Stromal cell of bone marrow (primary cell): ENCODE measurements around the gene SMCHD1.
"Not testable (repeated sequence)": the region's sequence is repeated elsewhere in the genome, so short reads cannot be mapped to it uniquely, and the experiment has no call there.

Source experiments
- DNase-seq: peaks from one replicate; pipeline ENCODE4 v3.0.0-alpha.2; 2012; ENCODE audit warnings: low read depth

SMCHD1 gene

DNA sequence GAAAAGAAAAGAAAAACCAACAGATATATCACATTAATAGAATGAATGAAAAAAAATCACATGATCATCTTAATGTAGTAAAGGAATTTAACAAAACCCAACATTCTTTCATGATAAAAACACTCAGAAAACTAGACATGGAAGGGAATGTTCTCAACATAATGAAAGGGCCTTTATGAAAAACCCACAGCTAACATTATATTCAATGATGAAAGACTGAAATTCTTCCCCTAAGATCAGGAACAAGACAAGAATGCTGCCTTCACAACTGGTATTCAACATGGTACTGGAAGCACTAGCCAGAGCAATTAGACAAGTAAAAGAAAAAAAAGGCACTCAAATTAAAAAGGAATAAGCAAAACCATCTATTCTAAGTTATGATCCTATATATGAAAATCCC is 162.8 kb downstream of the SMCHD1 start:
- no peak for DNase-seq

DNA sequence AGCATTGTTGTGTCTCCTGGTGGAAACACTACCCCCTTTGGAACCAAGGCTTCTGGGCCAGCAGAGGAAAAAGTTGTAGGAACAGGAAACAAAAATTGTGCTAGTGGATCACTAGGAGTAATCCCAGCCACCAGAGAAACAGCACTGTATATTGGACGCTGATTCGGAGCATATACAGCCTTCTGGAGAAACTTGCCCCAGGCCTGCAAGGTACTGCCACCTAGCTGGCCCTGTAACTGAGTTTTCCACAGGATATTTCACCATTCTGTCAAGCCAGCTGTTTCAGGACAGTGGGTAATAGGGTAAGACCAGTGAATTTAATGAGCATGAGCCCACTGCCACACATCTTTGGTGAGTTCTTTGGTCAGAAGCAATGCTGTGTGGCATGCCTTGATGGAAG is 166.2 kb downstream of the SMCHD1 start:
- DNase-seq = no peak

DNA sequence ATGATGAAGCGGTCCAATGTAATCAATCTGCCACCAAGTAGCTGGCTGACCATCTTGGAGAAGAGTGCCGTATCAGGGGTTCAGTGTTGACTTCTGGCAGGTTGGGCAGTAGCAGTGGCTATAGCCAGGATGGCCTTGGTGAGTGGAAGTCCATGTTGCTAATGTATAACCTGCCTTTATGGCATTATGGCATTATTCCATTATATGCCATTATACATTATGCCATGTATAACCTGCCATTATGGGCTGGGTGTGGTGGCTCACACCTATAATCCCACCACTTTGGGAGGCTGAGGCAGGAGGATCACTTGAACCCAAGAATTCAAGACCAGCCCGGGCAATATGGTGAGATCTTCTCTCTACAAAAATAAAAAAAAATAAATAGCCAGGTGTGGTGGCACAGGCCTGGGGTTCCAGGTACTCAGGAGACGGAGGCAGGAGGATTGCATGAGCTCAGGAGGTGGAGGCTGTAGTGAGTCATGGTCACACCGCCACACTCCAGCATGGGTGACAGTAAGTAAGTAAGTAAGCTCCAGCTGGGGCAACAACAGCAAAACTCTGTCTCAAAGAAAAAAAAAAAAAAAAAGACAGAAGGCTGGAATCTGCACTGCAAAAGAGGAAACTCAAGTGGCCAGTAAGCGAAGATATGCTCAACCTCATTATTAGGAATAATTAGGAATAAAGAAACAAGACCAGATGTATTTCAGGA is 166.8 kb downstream of the SMCHD1 start:
- DNase-seq = no peak

DNA sequence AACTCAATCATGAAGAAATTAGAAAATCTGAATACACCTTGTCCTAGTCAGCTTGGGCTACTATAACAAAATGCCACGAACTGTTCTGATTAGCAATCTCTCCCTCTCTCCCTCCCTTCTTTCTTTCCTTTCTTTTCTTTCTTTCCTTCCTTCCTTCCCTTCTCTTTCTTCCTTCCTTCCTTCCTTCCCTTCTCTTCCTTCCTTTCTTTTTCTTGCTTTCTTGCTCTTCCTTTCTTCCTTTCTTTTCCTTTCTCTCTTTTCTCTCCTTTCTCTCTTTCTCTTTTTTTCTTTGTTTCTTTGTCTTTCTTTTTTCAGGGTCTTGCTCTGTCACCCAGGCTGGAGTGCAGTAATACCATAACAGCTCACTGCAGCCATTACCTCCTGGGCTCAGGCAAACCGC is 167.7 kb downstream of the SMCHD1 start:
- no peak for DNase-seq

DNA sequence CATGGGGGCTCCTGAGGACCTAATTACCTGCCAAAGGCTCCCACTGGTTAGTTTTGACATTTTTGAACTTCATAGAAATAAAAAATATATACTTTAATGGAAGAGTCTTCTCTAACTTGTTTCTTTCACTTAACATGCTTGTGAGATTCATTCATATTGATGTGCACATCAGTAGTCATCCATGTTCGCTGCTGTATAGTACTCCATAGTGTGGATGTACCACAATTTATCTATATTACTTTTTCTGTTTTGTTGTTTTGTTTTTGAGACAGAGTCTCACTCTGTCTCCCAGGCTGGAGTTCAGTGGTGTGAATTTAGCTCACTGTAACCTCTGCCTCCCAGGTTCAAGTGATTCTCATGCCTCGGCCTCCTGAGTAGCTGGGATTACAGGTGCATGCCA is 168.4 kb downstream of the SMCHD1 start:
- no peak for DNase-seq

DNA sequence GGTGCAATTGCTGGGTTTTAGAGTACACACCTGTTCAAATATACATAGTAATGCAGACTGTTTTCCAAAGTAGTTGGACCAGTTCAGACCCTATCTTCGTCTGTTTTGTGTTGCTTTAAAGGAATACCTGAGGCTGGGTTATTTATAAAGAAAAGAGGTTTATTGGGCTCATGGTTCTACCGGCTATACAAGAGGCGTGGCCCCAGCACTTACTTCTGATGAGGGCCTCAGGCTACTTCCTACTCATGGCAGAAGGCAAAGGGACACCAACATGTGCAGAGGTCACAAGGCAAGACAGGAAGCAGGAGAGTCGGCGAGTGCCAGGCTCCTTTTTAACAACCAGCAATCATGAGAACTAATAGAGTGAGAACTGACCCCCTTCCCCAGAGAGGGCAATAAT is 169.3 kb downstream of the SMCHD1 start:
- no peak for DNase-seq

DNA sequence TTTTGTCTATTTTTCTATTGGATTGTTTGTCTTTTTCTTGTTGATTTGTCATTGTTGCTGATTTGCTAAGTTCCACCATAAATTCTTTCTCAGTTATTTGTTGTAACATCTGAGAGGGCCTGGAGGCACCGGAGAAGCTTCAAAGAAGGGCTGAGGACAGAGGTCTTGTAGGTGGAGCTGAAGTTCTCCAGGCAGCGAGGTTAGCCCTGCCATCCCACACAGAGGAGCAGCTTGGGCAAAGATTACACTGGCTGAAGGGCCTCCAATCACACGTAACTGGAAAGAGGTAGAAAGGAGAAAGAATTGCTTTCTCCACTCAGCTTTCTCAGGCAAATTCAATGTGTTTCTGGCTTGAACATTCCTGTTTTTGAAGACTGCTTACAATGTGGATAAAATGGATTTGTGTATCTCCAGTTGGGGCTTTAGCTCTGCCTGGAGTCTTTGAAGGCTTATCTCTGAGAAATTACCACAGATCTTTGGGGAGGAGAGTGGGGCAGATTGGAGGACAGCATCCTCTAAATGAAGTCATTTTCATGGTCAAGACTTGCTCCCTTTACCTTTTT is 170.2 kb downstream of the SMCHD1 start:
- no peak for DNase-seq

DNA sequence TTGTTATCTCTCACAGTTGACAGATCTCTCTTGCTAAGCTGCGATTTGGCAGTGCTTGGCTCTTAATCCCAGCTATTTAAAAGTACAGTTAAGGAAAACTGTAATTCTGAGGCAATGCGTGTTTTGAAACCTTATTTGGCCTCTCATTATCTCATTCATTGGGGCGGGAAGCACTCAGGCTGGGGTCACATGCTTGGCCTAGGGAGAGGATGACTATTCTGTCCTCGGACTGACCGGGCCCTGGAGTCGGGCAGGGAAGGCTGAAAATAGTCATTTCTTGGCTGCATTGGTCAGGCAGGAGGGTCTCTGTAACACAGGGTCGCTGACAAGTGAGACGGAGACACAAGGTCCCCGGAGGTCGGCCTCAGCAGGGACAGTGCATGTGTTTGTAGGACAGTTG is 171.1 kb downstream of the SMCHD1 start:
- peak; percentile 65 for DNase-seq

DNA sequence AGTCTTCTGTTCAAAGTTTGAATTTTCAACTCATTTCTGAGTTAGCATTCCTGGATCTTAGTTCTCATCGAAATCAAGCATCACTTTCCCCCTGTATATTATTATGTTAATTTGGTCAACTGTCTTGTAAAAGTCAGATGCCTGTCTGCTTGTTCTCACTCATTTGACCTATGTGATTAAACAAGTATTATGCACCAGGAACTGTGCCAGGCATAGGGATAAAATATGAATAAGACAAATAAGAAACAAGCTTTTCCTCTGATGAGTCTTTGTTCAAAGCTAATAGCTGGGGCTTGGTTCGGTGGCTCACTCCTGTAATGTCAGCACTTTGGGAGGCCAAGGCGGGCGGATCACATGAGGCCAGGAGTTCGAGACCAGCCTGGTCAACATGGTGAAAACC is 171.5 kb downstream of the SMCHD1 start:
- DNase-seq = peak; percentile 48

DNA sequence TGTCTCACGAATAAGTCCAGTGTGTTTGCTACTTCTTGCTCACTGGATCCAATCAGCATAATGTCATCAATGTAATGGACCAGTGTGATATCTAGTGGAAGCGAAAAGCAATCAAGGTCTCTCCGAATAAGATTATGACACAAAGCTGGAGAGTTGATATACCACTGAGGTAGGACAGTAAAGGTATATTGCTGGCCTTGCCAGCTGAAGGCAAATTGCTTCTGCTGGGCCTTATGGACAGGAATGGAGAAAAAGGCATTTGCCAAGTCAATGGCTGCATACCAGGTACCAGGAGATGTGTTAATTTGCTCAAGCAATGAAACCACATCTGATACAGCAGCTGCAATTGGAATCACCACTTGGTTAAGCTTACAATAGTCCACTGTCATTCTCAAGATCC is 180.6 kb downstream of the SMCHD1 start:
- not testable (repeated sequence) for DNase-seq

DNA sequence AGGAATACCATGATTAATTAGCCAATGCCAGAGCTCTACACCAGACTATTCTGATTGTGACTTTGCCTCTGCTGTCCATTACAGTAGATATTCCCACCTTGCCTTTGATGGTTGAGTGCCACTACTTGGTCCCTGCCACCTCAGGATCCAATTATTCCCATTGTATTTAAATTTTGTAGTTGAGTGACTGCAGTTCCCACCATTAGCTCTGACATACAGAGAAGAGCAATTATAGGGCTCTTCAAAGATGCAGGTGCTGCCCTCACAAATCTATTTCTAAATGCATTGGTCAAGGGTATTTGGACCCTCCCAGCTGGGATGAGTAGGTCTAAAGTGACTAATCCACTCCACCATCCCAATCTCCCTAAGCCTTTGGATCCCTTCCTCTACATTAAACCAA is 181.8 kb downstream of the SMCHD1 start:
- not testable (repeated sequence) for DNase-seq

DNA sequence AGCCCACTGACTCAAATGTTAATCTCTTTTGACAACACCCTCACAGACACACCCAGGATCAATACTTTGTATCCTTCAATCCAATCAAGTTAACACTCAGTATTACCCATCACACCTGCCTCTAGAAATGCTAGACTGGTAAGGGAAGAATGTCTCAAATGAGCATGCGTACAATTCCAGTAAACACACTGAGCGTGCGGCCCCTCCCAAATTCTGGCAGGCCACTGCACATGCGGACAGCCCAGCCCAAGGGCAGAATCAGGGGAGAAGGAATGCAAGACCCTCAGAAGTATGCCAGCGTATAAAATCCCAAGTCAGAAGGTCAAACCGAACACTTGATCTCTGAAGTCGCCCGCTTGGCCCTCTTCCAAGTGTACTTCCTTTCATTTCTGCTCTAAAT is 183.7 kb downstream of the SMCHD1 start:
- DNase-seq = no peak

DNA sequence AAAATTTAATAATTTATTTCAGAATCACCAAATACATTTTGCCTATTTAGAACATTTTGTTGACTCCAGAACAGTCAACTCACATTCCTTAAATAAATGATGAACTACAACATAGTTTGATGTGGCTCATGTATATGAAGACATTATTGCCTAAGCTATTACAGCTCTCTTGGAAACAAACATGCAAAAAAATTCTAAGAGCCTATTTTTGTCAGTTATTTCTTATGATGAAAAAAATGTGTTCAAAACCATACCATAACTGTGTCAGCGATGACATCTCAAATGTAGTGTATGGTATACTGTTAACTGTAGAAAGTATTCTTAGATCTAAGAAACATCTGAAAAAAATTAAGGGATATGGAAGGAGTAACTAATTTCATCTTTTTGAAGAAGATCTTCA is 185.0 kb downstream of the SMCHD1 start:
- no peak for DNase-seq

DNA sequence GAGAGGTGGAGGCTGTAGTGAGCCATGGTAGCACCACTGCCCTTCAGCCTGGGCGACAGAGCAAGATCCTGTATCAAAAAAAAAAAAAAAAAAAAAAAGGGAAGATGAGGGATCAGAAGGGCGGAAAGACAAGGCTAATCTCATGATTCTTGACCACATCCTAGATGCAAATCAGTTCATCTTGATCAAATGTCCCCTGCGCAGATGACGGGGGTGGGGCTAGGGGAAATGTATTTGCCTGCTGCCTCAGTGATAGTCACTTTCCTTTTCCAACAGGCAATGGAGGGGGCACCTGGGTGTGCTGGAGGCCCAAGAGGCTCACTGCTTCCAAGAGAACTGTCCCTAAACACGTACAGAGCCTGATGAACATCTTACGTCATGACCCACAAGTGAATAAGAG is 187.6 kb downstream of the SMCHD1 start:
- no peak for DNase-seq

DNA sequence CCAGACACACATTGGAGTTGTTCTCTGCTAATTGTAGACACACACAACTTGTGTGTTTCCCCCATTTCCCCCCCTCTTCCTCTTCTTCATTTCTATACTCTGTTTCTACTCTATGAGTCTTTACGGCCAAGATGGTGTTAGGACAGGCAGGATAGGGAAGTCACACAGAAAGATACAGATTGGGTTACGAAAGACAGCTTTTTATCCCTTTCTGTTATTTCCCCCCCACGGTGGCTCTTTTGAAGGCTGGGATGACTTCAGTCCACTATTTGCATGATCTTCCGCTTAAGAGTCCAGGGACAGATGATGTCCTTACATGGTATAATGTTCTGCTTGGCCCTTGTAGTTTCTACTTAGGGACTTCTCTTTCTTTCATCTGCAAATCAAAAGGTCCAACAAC is 189.6 kb downstream of the SMCHD1 start:
- no peak for DNase-seq

DNA sequence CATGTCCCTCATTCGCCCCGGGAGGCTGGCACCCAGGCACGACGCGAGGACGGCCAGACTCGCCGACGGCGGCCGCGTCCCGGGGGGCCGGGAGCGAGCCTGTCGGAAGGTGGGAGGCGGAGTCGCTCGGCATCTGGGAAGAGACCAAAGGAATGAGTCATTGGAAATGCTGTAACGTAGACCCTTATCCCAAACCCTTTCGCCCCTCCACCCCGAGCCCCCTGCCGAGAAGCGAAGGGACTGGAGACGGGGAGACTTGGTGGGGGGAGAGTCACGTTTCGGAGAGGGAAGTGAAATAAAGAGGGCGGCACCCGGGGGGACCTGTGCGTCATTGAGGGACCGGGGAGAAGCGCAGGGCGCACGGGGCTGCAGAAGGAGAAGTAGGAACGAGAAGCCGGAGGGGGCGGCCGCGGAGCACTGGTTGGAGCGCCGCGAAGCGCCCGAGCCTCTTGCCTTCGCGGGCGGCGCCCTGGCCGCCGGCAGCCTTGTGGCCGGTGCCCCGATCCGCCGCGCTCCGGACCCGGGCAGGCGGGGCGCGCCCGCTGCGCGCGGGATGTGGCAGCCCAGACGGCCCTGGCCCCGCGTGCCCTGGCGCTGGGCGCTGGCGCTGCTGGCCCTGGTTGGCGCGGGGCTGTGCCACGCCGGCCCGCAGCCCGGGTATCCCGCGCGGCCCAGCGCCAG is 191.2 kb downstream of the SMCHD1 start, which contains the start of gene EMILIN2:
EMILIN2 (plus strand) TSS at position 371 of the 681 bp plus-strand sequence; CDS start at position 554, 183 bp downstream.
- no peak for DNase-seq

DNA sequence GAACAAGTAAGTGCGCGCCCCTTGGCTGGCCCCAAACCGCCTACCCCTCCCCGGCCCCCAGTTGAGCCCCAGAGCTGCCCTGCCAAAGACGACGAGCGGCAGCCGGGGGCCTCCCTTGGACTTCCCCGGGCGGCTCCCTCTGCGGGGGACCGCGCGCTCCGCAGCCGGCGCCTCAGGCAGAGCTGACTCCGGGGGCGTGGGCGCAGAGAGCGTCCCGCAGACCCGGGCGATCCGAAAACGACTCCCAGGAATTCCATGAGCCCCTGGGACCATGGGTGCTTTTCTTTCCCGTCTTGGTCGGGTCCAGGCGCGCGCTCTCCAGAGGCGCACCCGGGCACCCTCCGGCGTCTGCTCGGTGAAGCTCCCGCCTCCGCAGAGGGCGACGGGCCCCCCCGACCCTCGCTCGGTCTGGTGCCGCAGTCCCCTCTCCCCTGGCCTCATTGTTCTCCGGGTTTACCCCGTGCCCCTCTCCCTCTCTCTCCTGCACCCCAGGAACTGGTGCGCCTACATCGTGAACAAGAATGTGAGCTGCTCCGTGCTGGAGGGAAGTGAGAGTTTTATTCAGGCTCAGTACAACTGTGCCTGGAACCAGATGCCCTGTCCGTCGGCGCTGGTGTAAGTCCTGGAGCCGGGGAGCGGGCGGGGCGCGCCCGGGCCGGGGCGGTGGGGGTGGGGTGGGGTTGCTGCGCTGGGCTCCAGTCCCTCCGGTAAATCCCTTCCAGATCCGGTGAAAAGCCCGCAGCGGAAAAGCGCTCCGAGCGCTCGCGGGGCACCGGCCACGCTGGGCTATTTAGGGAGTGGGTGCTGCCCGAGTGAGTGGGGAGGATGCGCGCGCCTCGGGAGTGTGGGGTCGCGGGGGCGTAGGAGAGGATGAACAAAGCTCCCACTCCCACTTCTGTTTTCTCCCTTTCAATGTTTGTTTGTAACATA is 192.1 kb downstream of the SMCHD1 start:
- no peak for DNase-seq

DNA sequence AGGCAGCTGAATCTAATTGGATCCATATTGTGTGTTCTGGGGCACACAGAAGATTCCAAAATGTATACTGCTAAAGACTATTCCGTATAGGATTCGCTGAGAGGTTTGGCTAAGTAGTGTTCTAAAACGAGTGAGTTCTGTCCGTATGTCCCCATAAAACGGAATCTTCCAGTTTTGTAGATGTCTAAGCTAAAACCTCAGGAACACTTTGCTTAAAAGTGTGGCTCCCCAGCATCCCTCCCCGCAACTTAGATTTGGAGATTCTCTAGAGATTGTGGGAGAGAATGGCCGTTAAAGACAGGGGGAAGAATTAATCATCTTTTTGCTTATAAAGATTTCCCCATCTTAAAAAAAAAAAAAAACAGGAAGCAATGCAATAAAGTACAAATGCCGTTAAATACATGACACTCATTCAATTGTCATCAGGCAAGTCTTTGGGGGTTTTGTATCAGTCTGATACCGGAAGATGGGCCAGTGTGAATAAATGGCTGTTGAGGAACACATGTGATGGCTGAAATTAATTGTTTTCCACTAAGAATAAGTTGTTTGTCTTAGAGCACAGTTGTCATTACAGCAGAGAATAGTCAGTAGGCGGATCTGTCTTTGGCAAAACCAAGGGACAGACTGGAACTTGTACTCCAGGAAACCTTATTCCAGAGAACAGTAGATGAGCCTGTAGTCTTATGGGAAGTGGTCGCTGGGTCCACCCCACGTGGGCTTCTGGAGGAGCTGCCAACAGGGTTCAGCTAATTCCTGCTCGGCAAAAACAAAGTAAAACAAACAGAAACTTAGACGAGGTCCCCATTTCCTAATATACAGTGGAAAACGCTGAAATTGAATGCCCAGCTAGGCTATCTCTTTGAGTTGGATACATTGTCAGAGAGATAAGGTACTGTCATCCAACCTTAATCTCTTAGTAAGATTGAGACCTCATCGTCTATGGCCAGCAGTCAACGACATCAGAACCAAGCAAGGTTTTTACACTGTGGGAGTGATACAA is 193.0 kb downstream of the SMCHD1 start:
- no peak for DNase-seq

DNA sequence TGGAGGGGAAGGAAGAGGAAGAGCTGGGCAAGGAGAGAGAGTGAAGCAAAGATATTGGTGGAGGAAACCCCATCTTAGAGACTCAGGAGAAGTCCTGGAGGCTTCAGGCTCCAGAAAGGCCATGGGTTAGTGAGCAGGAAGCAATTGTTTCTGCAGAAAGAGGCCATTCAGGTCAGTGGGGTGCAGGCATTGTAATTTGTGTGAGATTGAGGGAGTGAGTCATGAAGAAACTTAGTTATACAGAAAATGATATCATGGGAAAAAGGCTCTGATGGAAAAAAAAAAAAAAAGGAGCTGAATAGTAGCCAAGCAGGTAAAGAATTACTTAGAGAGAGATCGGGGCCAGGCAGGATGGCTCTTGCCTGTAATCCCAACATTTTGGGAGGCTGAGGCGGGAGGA is 195.3 kb downstream of the SMCHD1 start:
- no peak for DNase-seq

DNA sequence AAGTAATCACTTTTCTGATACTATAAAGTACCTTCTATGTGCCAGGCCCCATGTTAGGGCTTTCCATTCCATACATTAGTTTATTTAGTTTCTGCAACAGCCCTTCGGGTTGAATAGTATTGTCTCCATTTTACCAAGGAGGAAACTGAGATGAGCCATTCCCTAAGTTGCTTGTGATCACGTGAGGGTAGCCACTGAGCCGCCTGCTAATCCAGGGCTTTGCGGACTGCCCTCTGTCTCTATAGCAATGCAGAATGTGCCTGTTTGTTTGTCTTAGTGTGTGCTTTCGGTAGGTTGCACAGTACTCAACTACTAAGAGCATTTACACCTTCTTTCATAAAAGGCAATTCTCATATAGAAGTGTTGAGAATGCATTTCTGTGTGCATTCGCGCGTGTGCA is 196.2 kb downstream of the SMCHD1 start:
- no peak for DNase-seq

DNA sequence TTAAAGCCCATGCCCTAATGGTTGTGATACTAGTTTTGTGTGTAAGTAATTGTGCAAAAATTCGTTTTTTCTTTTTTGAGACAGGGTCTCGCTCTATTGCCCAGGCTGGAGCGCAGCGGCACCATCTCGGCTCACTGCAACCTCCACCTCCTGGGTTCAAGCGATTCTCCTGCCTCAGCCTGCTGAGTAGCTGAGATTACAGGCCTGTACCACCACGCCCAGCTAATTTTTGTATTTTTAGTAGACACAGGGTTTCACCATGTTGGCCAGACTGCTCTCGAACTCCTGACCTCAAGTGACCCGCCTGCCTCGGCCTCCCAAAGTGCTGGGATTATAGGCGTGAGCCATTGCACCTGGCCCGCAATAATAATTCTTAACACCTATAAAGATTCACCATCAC is 196.9 kb downstream of the SMCHD1 start:
- DNase-seq = not testable (repeated sequence)
